ENCODE data around the gene KCNA5. TPM values are rescaled to one million over a fixed set of nuclear protein-coding genes. Genes with fewer than 3 reads are reported as not detected.

Gene KCNA5
- polyA plus RNA-seq, 3 donors, result not detected

DNA sequence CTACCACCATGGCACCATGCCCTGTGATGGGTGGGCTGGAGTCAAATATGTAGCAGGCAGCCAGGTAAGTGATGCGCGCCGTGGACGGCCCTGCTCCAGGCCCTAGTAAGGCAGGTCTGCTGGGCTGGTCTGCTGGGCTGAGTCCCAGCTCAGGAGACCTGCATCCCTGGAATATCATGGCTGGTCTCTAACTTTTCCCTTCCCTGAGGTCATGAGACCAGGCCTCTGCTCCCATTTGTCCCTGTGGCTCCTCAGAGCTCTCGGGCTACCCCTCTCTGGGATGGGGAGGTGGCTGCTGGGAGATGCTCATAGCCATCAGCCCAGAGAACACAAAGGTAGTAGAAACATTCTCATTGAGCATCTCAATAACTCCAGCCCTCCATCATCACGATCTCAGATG lies 19.8 kb upstream of the KCNA5 start:
- H3K4me2 ChIP-seq (replicated peaks; ENCODE audit: extremely low read depth, low read length, poor library complexity, severe bottlenecking), result no peak overlapping the region
- DNase-seq, result no peak
- Mint-ChIP-seq H3K9me3 (peaks cover 0 to 2% (median 0%) of the 10 kb centered on the region in 7 donors), H3K27ac (no peak overlapping the region), H3K4me3 (no peak overlapping the region), H3K27me3 (ENCODE audit: low read depth in 3 of 3) (peaks cover 7 to 22% (median 8%) of the 10 kb centered on the region in 3 donors), H3K36me3 (no peaks in the 10 kb centered on the region), H3K4me1 (no peaks in the 10 kb centered on the region)
- no peak overlapping the region for H3K4me3 ChIP-seq (replicated peaks in 1 of 3; ENCODE audit: low read depth in 2 of 3, low read length in 3 of 3)
- intact Hi-C loops (cut with micrococcal nuclease), result loop anchor here in 1 of 2 donors (2.0 kb wide), 1 partner anchor 61 kb away; no protein-coding TSS in a partner anchor
- H4K20me1 ChIP-seq (ENCODE audit: insufficient read depth, low read length), result no peaks in the 10 kb centered on the region
- no peak overlapping the region for H2AFZ ChIP-seq (ENCODE audit: insufficient read depth, low read depth, low read length, poor library complexity, severe bottlenecking)
- no peaks in the 10 kb centered on the region for H3K36me3 ChIP-seq (replicated peaks in 1 of 2; ENCODE audit: control insufficient read depth in 1 of 2, insufficient read depth in 2 of 2, low read length in 2 of 2)
- peaks cover 0 to 4% of the 10 kb centered on the region in 2 donors for H3K27me3 ChIP-seq (ENCODE audit: control insufficient read depth in 2 of 2, insufficient read depth in 2 of 2, low read length in 2 of 2)
- TF ChIP-seq CTCF (IDR thresholded peaks at IDR 0.05), result no peak
- no peak overlapping the region for H3K27ac ChIP-seq (ENCODE audit: low read depth in 1 of 2, low read length in 2 of 2)
- no peaks in the 10 kb centered on the region for H3K4me1 ChIP-seq (ENCODE audit: control insufficient read depth in 1 of 2, insufficient read depth in 2 of 2, low read length in 2 of 2)
- H3K79me2 ChIP-seq (ENCODE audit: insufficient read depth, low read length), result no peaks in the 10 kb centered on the region
- no peak overlapping the region for H3K9ac ChIP-seq (ENCODE audit: insufficient read depth, low read length, poor library complexity, severe bottlenecking)
- 100% methylated on average over 4 of the region's 6 CpGs for whole genome bisulfite sequencing (ENCODE audit: insufficient coverage)
- H3K9me3 ChIP-seq (replicated peaks in 1 of 2; ENCODE audit: control insufficient read depth in 1 of 2, insufficient read depth in 1 of 2, low read length in 2 of 2), result no peaks in the 10 kb centered on the region

- H3K4me2 ChIP-seq (replicated peaks; ENCODE audit: extremely low read depth, low read length, poor library complexity, severe bottlenecking), result no peak overlapping the region
- no peaks in the 10 kb centered on the region for H3K36me3 ChIP-seq (replicated peaks in 1 of 2; ENCODE audit: control insufficient read depth in 1 of 2, insufficient read depth in 2 of 2, low read length in 2 of 2)
- no peak overlapping the region for H3K4me3 ChIP-seq (replicated peaks in 1 of 3; ENCODE audit: low read depth in 2 of 3, low read length in 3 of 3)
- no peak for DNase-seq
- intact Hi-C loops (cut with micrococcal nuclease), result no loop called here
- no peaks in the 10 kb centered on the region for H3K79me2 ChIP-seq (ENCODE audit: insufficient read depth, low read length)
- no peaks in the 10 kb centered on the region for H3K4me1 ChIP-seq (ENCODE audit: control insufficient read depth in 1 of 2, insufficient read depth in 2 of 2, low read length in 2 of 2)
- Mint-ChIP-seq H3K9me3 (peaks cover 0 to 2% (median 0%) of the 10 kb centered on the region in 7 donors), H3K36me3 (no peaks in the 10 kb centered on the region), H3K4me3 (no peak overlapping the region), H3K4me1 (no peaks in the 10 kb centered on the region), H3K27ac (no peak overlapping the region), H3K27me3 (ENCODE audit: low read depth in 3 of 3) (peaks cover 6 to 22% (median 7%) of the 10 kb centered on the region in 3 donors)
- WGBS (ENCODE audit: insufficient coverage), result no CpG with 5 or more reads among the region's 4 CpGs
- no peak overlapping the region for H3K9ac ChIP-seq (ENCODE audit: insufficient read depth, low read length, poor library complexity, severe bottlenecking)
- no peak overlapping the region for H3K27ac ChIP-seq (ENCODE audit: low read depth in 1 of 2, low read length in 2 of 2)
- no peak overlapping the region for H2AFZ ChIP-seq (ENCODE audit: insufficient read depth, low read depth, low read length, poor library complexity, severe bottlenecking)
- no peak for TF ChIP-seq CTCF (IDR thresholded peaks at IDR 0.05)
- no peaks in the 10 kb centered on the region for H4K20me1 ChIP-seq (ENCODE audit: insufficient read depth, low read length)
- H3K27me3 ChIP-seq (ENCODE audit: control insufficient read depth in 2 of 2, insufficient read depth in 2 of 2, low read length in 2 of 2), result peaks cover 0 to 6% of the 10 kb centered on the region in 2 donors
- no peaks in the 10 kb centered on the region for H3K9me3 ChIP-seq (replicated peaks in 1 of 2; ENCODE audit: control insufficient read depth in 1 of 2, insufficient read depth in 1 of 2, low read length in 2 of 2)
Measured at GRCh38 chr12:5026342-5026938, 17.2 kb upstream of the KCNA5 start.

Measured in CD14-positive monocyte (primary cell).